ENCODE measurements around the gene MAGEC1. TPM values are rescaled to one million over a fixed set of nuclear protein-coding genes. Genes with fewer than 3 reads are reported as not detected.
"Not testable (repeated sequence)": the region's sequence is repeated elsewhere in the genome, so short reads cannot be mapped to it uniquely, and the experiment has no call there.

Gene MAGEC1, protein sequence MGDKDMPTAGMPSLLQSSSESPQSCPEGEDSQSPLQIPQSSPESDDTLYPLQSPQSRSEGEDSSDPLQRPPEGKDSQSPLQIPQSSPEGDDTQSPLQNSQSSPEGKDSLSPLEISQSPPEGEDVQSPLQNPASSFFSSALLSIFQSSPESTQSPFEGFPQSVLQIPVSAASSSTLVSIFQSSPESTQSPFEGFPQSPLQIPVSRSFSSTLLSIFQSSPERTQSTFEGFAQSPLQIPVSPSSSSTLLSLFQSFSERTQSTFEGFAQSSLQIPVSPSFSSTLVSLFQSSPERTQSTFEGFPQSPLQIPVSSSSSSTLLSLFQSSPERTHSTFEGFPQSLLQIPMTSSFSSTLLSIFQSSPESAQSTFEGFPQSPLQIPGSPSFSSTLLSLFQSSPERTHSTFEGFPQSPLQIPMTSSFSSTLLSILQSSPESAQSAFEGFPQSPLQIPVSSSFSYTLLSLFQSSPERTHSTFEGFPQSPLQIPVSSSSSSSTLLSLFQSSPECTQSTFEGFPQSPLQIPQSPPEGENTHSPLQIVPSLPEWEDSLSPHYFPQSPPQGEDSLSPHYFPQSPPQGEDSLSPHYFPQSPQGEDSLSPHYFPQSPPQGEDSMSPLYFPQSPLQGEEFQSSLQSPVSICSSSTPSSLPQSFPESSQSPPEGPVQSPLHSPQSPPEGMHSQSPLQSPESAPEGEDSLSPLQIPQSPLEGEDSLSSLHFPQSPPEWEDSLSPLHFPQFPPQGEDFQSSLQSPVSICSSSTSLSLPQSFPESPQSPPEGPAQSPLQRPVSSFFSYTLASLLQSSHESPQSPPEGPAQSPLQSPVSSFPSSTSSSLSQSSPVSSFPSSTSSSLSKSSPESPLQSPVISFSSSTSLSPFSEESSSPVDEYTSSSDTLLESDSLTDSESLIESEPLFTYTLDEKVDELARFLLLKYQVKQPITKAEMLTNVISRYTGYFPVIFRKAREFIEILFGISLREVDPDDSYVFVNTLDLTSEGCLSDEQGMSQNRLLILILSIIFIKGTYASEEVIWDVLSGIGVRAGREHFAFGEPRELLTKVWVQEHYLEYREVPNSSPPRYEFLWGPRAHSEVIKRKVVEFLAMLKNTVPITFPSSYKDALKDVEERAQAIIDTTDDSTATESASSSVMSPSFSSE
- not detected in 2 replicates for total RNA-seq (2022)
- not detected for Bru-seq, nascent RNA
- not detected for BruChase-seq, experiment 1, labeled RNA remaining after a 6-hour chase
- not detected for BruChase-seq, experiment 2, labeled RNA remaining after a 2-hour chase
- long read RNA-seq = 0 reads

DNA sequence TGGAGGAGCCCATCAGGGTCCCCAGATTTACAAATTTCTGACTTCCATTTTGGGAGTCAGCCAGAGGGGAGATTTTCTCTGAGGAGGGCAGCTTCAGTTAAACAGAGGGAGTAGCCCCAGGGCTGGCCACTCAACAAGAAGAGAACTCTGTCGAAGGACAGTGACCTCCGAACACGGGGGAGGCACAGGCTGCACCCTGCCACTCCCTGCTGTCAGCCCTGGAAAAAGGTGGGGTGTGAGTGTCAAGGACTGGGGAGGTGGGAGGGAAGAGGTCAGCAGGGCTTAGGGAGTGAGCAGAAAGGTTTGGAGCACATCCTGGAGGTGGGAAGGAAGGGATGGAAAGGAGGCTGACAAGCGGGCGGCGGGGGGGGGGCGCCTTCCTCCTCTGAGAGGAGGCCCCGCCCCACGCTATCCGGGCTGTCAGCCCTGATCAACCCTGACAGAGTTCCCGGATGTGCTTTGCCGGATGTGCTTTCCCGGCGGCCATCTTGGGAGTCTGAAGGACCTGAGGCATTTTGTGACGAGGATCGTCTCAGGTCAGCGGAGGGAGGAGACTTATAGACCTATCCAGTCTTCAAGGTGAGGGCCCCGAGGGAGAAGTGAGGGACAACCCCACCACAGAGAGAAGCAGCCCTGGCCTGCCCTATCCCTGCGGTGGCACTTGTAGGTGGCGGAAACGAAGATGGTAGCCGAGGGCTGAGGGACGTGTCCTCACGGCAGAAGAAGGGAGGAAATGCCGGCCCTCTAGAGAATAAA, at the start of gene MAGEC1:
MAGEC1 (plus strand) TSS at position 495 of the 756 bp plus-strand sequence. CDS start 1,179 bp downstream, outside the sequence.
- Mint-ChIP-seq H3K4me1 (ENCODE audit: low read depth, unreplicated experiment) (no peaks in the 10 kb centered on the region), H3K9me3 (ENCODE audit: low read depth, unreplicated experiment) (peaks cover 27% of the 10 kb centered on the region), H3K36me3 (ENCODE audit: insufficient read depth, unreplicated experiment) (no peaks in the 10 kb centered on the region), H3K27ac (ENCODE audit: unreplicated experiment) (no peak within 1 kb of the TSS), H3K27me3 (ENCODE audit: unreplicated experiment) (no peaks in the 10 kb centered on the region), H3K4me3 (ENCODE audit: low read depth, unreplicated experiment) (no peak within 1 kb of the TSS)
- no peak for DNase-seq
- CTCF ChIA-PET = no interaction called here
- intact Hi-C loops (cut with micrococcal nuclease; ENCODE audit: unreplicated experiment) = no loop called here
- TF ChIP-seq CTCF (IDR thresholded peaks at IDR 0.05; ENCODE audit: unreplicated experiment) = no peak
- BruUV-seq (replicated peaks) = no TSS peak

GRCh38 chrX:141857479-141857878, 46.2 kb upstream of the MAGEC1 start:
- Mint-ChIP-seq H3K27me3 (ENCODE audit: unreplicated experiment) (no peaks in the 10 kb centered on the region), H3K36me3 (ENCODE audit: insufficient read depth, unreplicated experiment) (no peaks in the 10 kb centered on the region), H3K4me3 (ENCODE audit: low read depth, unreplicated experiment) (no peak overlapping the region), H3K4me1 (ENCODE audit: low read depth, unreplicated experiment) (no peaks in the 10 kb centered on the region), H3K9me3 (ENCODE audit: low read depth, unreplicated experiment) (peaks cover 6% of the 10 kb centered on the region), H3K27ac (ENCODE audit: unreplicated experiment) (no peak overlapping the region)
- no TSS peak for BruUV-seq (replicated peaks)
- TF ChIP-seq CTCF (IDR thresholded peaks at IDR 0.05; ENCODE audit: unreplicated experiment) = no peak
- intact Hi-C loops (cut with micrococcal nuclease; ENCODE audit: unreplicated experiment) = no loop called here
- CTCF ChIA-PET = no interaction called here
- DNase-seq = no peak

GRCh38 chrX:141879616-141880015, 24.1 kb upstream of the MAGEC1 start:
- intact Hi-C loops (cut with micrococcal nuclease; ENCODE audit: unreplicated experiment) = no loop called here
- peaks cover 2% of the 10 kb centered on the region for H3K9me3 Mint-ChIP-seq (ENCODE audit: low read depth, unreplicated experiment)
- BruUV-seq (replicated peaks) = no TSS peak
- H3K4me1 Mint-ChIP-seq (ENCODE audit: low read depth, unreplicated experiment) = no peaks in the 10 kb centered on the region
- no peak overlapping the region for H3K4me3 Mint-ChIP-seq (ENCODE audit: low read depth, unreplicated experiment)
- no peak for TF ChIP-seq CTCF (IDR thresholded peaks at IDR 0.05; ENCODE audit: unreplicated experiment)
- H3K27me3 Mint-ChIP-seq (ENCODE audit: unreplicated experiment) = no peaks in the 10 kb centered on the region
- no peak for DNase-seq
- no peak overlapping the region for H3K27ac Mint-ChIP-seq (ENCODE audit: unreplicated experiment)
- CTCF ChIA-PET = no interaction called here
- no peaks in the 10 kb centered on the region for H3K36me3 Mint-ChIP-seq (ENCODE audit: insufficient read depth, unreplicated experiment)

DNA sequence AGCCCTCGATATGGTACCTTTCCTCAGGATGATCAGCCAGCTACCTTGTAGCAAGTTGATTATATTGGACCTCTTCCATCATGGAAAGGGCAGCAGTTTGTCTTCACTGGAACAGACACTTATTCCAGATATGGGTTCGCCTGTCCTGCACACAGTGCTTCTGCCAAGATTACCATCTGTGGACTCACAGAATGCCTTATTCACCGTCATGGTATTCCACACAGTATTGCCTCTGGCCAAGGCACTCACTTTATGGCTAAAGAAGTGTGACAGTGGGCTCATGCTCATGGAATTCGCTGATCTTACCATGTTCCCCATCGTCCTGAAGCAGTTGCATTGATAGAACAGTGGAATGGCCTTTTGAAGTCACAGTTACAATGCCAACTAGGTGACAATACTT, 14.9 kb upstream of the MAGEC1 start:
- H3K27ac Mint-ChIP-seq (ENCODE audit: unreplicated experiment); H3K9me3 Mint-ChIP-seq (ENCODE audit: low read depth, unreplicated experiment); CTCF ChIA-PET; H3K4me3 Mint-ChIP-seq (ENCODE audit: low read depth, unreplicated experiment); H3K27me3 Mint-ChIP-seq (ENCODE audit: unreplicated experiment); H3K36me3 Mint-ChIP-seq (ENCODE audit: insufficient read depth, unreplicated experiment); H3K4me1 Mint-ChIP-seq (ENCODE audit: low read depth, unreplicated experiment); DNase-seq; BruUV-seq (replicated peaks); intact Hi-C loops (cut with micrococcal nuclease; ENCODE audit: unreplicated experiment): not testable (repeated sequence)
